HCT116 (cell line): Measurements from ENCODE around the gene RNPS1. TPM values are rescaled to one million over a fixed set of nuclear protein-coding genes. Genes with fewer than 3 reads are reported as not detected.

Experiments
- ATAC-seq: fragments of 200-7000 bp; cut with Tn5 transposase; 2 replicates; pipeline ENCODE4 v1.9.1; 2020; ENCODE audit warnings: mild to moderate bottlenecking, moderate library complexity
- BruUV-seq: library from RNA; stranded (reverse); fragments of 400-500 nt; replicated peaks from 2 replicates; lab custom pipeline; 2021; lab: Mats Ljungman, UMichigan
- CTCF ChIA-PET: fragments of 300-600 bp; sonication (Branson Sonifier 250); formaldehyde crosslinking; loops from one replicate; lab custom pipeline; 2021; ENCODE audit warnings: antibody characterized with exemption; lab: Charles Lee
- POLR2A ChIA-PET: fragments of 300-600, 350-600 bp; sonication (Branson Sonifier 250); formaldehyde crosslinking; loops from one replicate; lab custom pipeline; 2021; ENCODE audit warnings: antibody characterized with exemption; lab: Charles Lee
- RAD21 ChIA-PET, 2 experiments: fragments of 300-600 bp; sonication (Branson Sonifier 250); formaldehyde crosslinking; loops; one replicate each; lab custom pipeline; 2023; ENCODE audit warnings: low total read pairs in 2 of 2; ENCODE audit not compliant: uncharacterized antibody in 2 of 2, unreplicated experiment in 2 of 2, low non-redundant PET in 1 of 2; lab: Charles Lee
- DNase-seq: peaks from one replicate; pipeline ENCODE4 v3.0.0-alpha.2; 2010; ENCODE audit warnings: low read depth, low spot score
- H2AFZ ChIP-seq: fragments of 200-600 bp; shearing (Covaris generic), sonication (generic); 2 replicates; pipeline ENCODE4 v1.6.1; 2017; ENCODE audit warnings: low read depth, mixed run types, mixed read lengths, antibody characterized with exemption, low read length; ENCODE audit not compliant: poor library complexity, severe bottlenecking
- H3K27ac ChIP-seq: 2 replicates; pipeline ENCODE4 v1.5.1; 2012; ENCODE audit warnings: low read depth, low read length
- H3K27me3 ChIP-seq: fragments of 200-600 bp; sonication (generic); 2 replicates; pipeline ENCODE4 v1.6.1; 2016; ENCODE audit warnings: mixed run types, low read length, mixed read lengths; ENCODE audit not compliant: insufficient read depth
- H3K36me3 ChIP-seq, 2 experiments: fragments of 200-500 bp in 1 of 2; fragments of 200-600 bp in 1 of 2; sonication (Bioruptor generic) in 1 of 2; sonication (generic) in 1 of 2; 2 replicates each; pipeline versions ENCODE4 v1.5.1 to v1.6.1; 2014 to 2016; ENCODE audit warnings: low read length in 2 of 2, inconsistent platforms in 1 of 2, mixed read lengths in 1 of 2, mixed run types in 1 of 2; ENCODE audit not compliant: insufficient read depth in 2 of 2, control insufficient read depth in 1 of 2
- H3K4me1 ChIP-seq, 2 experiments: fragments of 200-600 bp in 1 of 2; sonication (generic) in 1 of 2; 2 replicates each; pipeline versions ENCODE4 v1.5.1 to v1.6.1; 2012 to 2017; ENCODE audit warnings: low read length in 2 of 2, inconsistent platforms in 1 of 2, mild to moderate bottlenecking in 1 of 2, mixed read lengths in 1 of 2, mixed run types in 1 of 2, moderate library complexity in 1 of 2; ENCODE audit not compliant: insufficient read depth in 2 of 2, control insufficient read depth in 1 of 2
- H3K4me2 ChIP-seq: fragments of 200-600 bp; sonication (generic); 2 replicates; pipeline ENCODE4 v1.6.1; 2017; ENCODE audit warnings: mixed run types, low read length, mixed read lengths
- H3K4me3 ChIP-seq, 2 experiments: fragments of 200-600 bp in 1 of 2; sonication (generic) in 1 of 2; replicated peaks in 1 of 2; 2 replicates each; pipeline ENCODE4 v1.5.1; 2011 to 2016; ENCODE audit warnings: low read length in 2 of 2, control low read depth in 1 of 2, low read depth in 1 of 2, mild to moderate bottlenecking in 1 of 2, mixed read lengths in 1 of 2, mixed run types in 1 of 2
- H3K79me2 ChIP-seq: fragments of 200-600 bp; sonication (generic); 2 replicates; pipeline ENCODE4 v1.6.1; 2017; ENCODE audit warnings: mild to moderate bottlenecking, mixed run types, low read length, moderate library complexity, mixed read lengths; ENCODE audit not compliant: insufficient read depth
- H3K9ac ChIP-seq: fragments of 200-600 bp; sonication (generic); 2 replicates; pipeline ENCODE4 v1.6.1; 2016; ENCODE audit warnings: low read length, mixed read lengths
- H3K9me2 ChIP-seq: fragments of 200-600 bp; sonication (generic), shearing (Covaris generic); 2 replicates; pipeline ENCODE4 v1.6.1; 2017; ENCODE audit warnings: mixed run types, mild to moderate bottlenecking, moderate library complexity; ENCODE audit not compliant: insufficient read depth
- H3K9me3 ChIP-seq, 2 experiments: fragments of 200-500 bp in 1 of 2; fragments of 200-600 bp in 1 of 2; sonication (Bioruptor generic) in 1 of 2; sonication (generic) in 1 of 2; 2 replicates each; pipeline ENCODE4 v1.6.1; 2014 to 2017; ENCODE audit warnings: low read length in 2 of 2, mixed read lengths in 2 of 2, inconsistent platforms in 1 of 2, low read depth in 1 of 2, mild to moderate bottlenecking in 1 of 2, mixed run types in 1 of 2, moderate library complexity in 1 of 2; ENCODE audit not compliant: control insufficient read depth in 1 of 2, insufficient read depth in 1 of 2
- H4K20me1 ChIP-seq: fragments of 200-600 bp; sonication (generic), shearing (Covaris generic); 2 replicates; pipeline ENCODE4 v1.6.1; 2017; ENCODE audit warnings: mixed run types, mild to moderate bottlenecking, moderate library complexity; ENCODE audit not compliant: insufficient read depth
- ATF3 ChIP-seq: IDR thresholded peaks from 2 replicates; pipeline ENCODE4 v1.6.1; 2012
- EZH2 ChIP-seq: fragments of 200-600 bp; sonication (generic); IDR thresholded peaks from 2 replicates; pipeline ENCODE4 v1.6.1; 2017; ENCODE audit warnings: antibody characterized with exemption, mixed run types
- EZH2phosphoT487 ChIP-seq: fragments of 200-600 bp; IDR thresholded peaks from 2 replicates; pipeline ENCODE4 v1.6.1; 2018; ENCODE audit warnings: antibody characterized with exemption, borderline replicate concordance
- MAX ChIP-seq: IDR thresholded peaks from 2 replicates; pipeline ENCODE4 v1.6.1; 2012
- POLR2A ChIP-seq: IDR thresholded peaks from 2 replicates; pipeline ENCODE4 v1.7.0; 2011; ENCODE audit warnings: borderline replicate concordance; ENCODE audit not compliant: insufficient read depth, insufficient read length; ENCODE audit errors: extremely low read depth
- POLR2AphosphoS5 ChIP-seq: IDR thresholded peaks from 2 replicates; pipeline ENCODE4 v1.6.1; 2011; ENCODE audit warnings: mild to moderate bottlenecking, low read depth, low read length, moderate library complexity
- RAD21 ChIP-seq: IDR thresholded peaks from 2 replicates; pipeline ENCODE4 v1.6.1; 2012; ENCODE audit warnings: low read depth, mild to moderate bottlenecking
- ZBTB33 ChIP-seq: IDR thresholded peaks from 2 replicates; pipeline ENCODE4 v1.6.1; 2011; ENCODE audit warnings: mild to moderate bottlenecking, low read length, moderate library complexity; ENCODE audit not compliant: insufficient replicate concordance; ENCODE audit errors: extremely low read depth
- ZFX ChIP-seq: fragments of 450-650 bp; IDR thresholded peaks from 2 replicates; pipeline ENCODE4 v1.6.1; 2017
- intact Hi-C: fragments of 100-400 bp; cut with micrococcal nuclease; formaldehyde crosslinking; loops from 2 replicates; pipeline ENCODE4 v1.10.0; 2022
- total RNA-seq: library from RNA; stranded (reverse); gene quantifications from one replicate; pipeline ENCODE4 v1.2.1, GENCODE V29; 2021; ENCODE audit not compliant: unreplicated experiment

Gene RNPS1
- total RNA-seq, 1 experiment from 2014 or later = 257 TPM

DNA sequence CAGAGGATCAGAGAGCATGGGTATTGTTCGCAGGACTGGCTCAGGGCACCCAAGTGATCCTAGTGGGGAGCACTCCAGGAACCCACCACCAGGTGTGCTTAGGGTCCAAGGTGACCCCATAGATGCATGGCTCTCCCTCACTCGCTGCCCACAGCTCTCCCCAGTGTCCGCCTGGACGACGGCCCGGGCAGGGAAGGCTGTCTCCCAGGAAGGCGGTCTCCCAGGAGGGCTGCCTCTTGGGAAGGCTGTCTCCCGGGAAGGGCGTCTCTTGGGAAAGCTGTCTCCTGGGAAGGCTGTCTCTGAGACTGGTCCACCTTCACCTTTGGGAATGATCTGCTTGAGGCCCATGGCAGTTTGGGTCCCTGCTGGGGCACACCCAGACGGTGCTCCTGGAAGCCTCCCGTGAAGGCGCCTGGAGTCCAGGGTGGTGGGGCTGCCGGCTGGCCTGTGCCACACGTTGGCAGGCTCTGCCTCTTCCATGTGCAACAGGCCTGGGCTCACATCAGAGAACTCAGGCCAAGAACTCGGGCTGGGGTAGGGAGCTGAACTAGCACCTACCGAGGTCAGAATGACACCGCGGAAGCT is 21.5 kb downstream of the RNPS1 start:
- Histone ChIP-seq H3K4me2 (no peak overlapping the region), H3K4me3 (no peak overlapping the region), H3K79me2 (peaks cover 80% of the 10 kb centered on the region), H3K27ac (peak overlapping the region; percentile 22; the same call in 1 of the 2 replicates), H3K36me3 (peaks cover 21 to 48% of the 10 kb centered on the region in 2 experiments; a peak in 3 of 4 replicates), H3K9ac (no peak overlapping the region), H3K9me3 (no peaks in the 10 kb centered on the region), H4K20me1 (no peaks in the 10 kb centered on the region), H3K9me2 (no peaks in the 10 kb centered on the region), H3K27me3 (no peaks in the 10 kb centered on the region), H2AFZ (no peak overlapping the region), H3K4me1 (peaks cover 5 to 18% of the 10 kb centered on the region in 2 experiments)
- no peak for DNase-seq
- ChIA-PET POLR2A (no interaction called here), CTCF (no interaction called here), RAD21 (no interaction called here)
- ATAC-seq = no peak
- no TSS peak for BruUV-seq
- intact Hi-C loops = no loop called here
- TF ChIP-seq ZBTB33 (no peak), RAD21 (no peak), POLR2A (no peak), EZH2phosphoT487 (no peak), ZFX (no peak), EZH2 (no peak), POLR2AphosphoS5 (0 out of 2 replicates have a peak, but pooled peaks have one; percentile 9), ATF3 (no peak), MAX (no peak)
